ENCODE data around the gene GPRC5A.

The GPRC5A gene

GRCh38 chr12:12945591-12945990 is 54.2 kb downstream of the GPRC5A start:
- DNase-seq, result no peak

- DNase-seq, result no peak
Observed at GRCh38 chr12:12946686-12947355, 55.5 kb downstream of the GPRC5A start.

- DNase-seq, result no peak
Observed at GRCh38 chr12:12947902-12948301, 56.5 kb downstream of the GPRC5A start.

- DNase-seq, result no peak
Observed at GRCh38 chr12:12951504-12951903, 60.1 kb downstream of the GPRC5A start.

GRCh38 chr12:12952036-12952435 is 60.7 kb downstream of the GPRC5A start, which contains the start of gene GPRC5D:
Gene GPRC5D, minus strand, starts transcription at chr12:12952170. Its CDS starts 1,786 bp downstream, at chr12:12950384.
- DNase-seq, result no peak

GRCh38 chr12:12954356-12954755 is 63.0 kb downstream of the GPRC5A start:
- no peak for DNase-seq

GRCh38 chr12:12954878-12955625 is 63.7 kb downstream of the GPRC5A start:
- no peak for DNase-seq

GRCh38 chr12:12958886-12959285 is 67.5 kb downstream of the GPRC5A start:
- no peak for DNase-seq

- no peak for DNase-seq
Observed at GRCh38 chr12:12960639-12961209, 69.4 kb downstream of the GPRC5A start.

- DNase-seq, result no peak
Observed at GRCh38 chr12:12964255-12964654, 72.9 kb downstream of the GPRC5A start.

- DNase-seq, result no peak
Observed at GRCh38 chr12:12965836-12966235, 74.5 kb downstream of the GPRC5A start.
